Brain microvascular endothelial cell (primary cell): ENCODE data around the gene PTPRD.

Source experiments
- DNase-seq: peaks from one replicate; pipeline ENCODE4 v3.0.0-alpha.2; 2020
- H3K27ac ChIP-seq: fragments of 250-450 bp; sonication (Bioruptor Pico); 2 replicates; pipeline ENCODE4 v1.5.1; 2020; ENCODE audit warnings: mild to moderate bottlenecking, moderate library complexity
- H3K27me3 ChIP-seq: fragments of 250-450 bp; sonication (Bioruptor Pico); replicated peaks from 2 replicates; pipeline ENCODE4 v1.5.1; 2020; ENCODE audit warnings: mild to moderate bottlenecking
- H3K36me3 ChIP-seq: fragments of 250-450 bp; sonication (Bioruptor Pico); replicated peaks from 2 replicates; pipeline ENCODE4 v1.5.1; 2020; ENCODE audit warnings: mild to moderate bottlenecking
- H3K4me3 ChIP-seq: 2 replicates; pipeline ENCODE4 v1.5.1; 2011; ENCODE audit warnings: low read depth, mild to moderate bottlenecking, control low read depth, low read length, moderate library complexity
- in situ Hi-C: cut with HindIII; loops from 2 replicates; pipeline ENCODE4 v1.10.0; 2017; ENCODE audit warnings: low sequenced_read_pairs, low pct_ligation_motif_present
- TF ChIP-seq, protein P1 (sequence below): IDR thresholded peaks from 2 replicates; pipeline ENCODE4 v1.5.1; 2011; ENCODE audit warnings: low read depth, mild to moderate bottlenecking, moderate library complexity, low read length, control low read depth, inconsistent platforms; ENCODE audit errors: missing control alignments

The PTPRD gene

DNA sequence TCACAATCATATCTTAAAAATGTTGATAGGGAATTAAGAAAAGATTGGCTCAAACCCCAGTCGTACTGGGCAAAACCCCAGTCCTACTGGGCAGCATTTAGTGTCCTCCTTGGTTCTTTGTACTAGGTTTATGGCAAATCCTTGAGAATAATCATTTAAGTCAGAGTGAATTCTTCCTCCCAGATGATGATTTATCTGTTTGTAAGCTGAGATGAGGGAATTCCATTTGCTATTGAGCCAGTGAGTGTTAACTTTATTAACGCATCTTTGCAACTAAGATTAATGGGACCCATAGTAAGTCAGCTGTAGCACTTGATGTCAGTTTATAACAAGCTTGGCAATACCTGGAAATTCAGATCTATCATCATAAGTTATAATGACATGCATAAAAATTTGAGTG is 1991.4 kb downstream of the PTPRD start:
- no peak overlapping the region for H3K4me3 ChIP-seq
- TF ChIP-seq, protein P1, sequence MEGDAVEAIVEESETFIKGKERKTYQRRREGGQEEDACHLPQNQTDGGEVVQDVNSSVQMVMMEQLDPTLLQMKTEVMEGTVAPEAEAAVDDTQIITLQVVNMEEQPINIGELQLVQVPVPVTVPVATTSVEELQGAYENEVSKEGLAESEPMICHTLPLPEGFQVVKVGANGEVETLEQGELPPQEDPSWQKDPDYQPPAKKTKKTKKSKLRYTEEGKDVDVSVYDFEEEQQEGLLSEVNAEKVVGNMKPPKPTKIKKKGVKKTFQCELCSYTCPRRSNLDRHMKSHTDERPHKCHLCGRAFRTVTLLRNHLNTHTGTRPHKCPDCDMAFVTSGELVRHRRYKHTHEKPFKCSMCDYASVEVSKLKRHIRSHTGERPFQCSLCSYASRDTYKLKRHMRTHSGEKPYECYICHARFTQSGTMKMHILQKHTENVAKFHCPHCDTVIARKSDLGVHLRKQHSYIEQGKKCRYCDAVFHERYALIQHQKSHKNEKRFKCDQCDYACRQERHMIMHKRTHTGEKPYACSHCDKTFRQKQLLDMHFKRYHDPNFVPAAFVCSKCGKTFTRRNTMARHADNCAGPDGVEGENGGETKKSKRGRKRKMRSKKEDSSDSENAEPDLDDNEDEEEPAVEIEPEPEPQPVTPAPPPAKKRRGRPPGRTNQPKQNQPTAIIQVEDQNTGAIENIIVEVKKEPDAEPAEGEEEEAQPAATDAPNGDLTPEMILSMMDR, result no peak
- H3K27ac ChIP-seq, result no peak overlapping the region
- no peak for DNase-seq
- H3K36me3 ChIP-seq, result no peaks in the 10 kb centered on the region
- H3K27me3 ChIP-seq, result no peaks in the 10 kb centered on the region
- in situ Hi-C loops, result no loop called here

GRCh38 chr9:8616414-8616813 is 1996.4 kb downstream of the PTPRD start:
- H3K36me3 ChIP-seq, result no peaks in the 10 kb centered on the region
- H3K27me3 ChIP-seq, result no peaks in the 10 kb centered on the region
- no peak for DNase-seq
- TF ChIP-seq, protein P1, result no peak
- H3K27ac ChIP-seq, result no peak overlapping the region
- H3K4me3 ChIP-seq, result no peak overlapping the region
- in situ Hi-C loops, result no loop called here

DNA sequence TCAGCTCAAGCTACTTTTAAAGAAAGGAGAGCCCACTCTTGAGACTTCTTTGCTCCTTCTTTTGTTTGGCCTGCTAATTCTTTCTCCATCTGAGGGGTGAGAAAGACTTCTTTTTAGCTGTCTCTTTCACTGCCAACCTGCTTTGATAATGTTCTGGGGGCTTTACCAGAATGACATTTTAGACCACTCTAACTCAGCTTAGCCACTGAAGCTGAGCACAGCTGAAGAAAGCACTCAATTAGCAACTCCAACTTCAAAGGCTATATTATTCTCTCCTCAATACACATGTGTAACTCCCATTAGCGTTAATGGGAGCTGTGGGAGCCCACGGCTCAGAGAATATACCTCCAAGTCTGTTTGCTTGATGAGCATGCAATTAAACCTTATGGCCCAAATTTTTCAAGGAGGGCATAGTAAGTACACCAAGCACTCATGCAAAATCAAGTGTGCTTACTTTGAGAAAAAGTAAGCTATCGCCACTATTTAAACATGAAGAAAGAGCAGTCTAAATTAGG is 1997.8 kb downstream of the PTPRD start:
- TF ChIP-seq, protein P1, result no peak
- Histone ChIP-seq H3K27me3 (no peaks in the 10 kb centered on the region), H3K27ac (no peak overlapping the region), H3K36me3 (no peaks in the 10 kb centered on the region), H3K4me3 (no peak overlapping the region)
- no peak for DNase-seq
- in situ Hi-C loops, result no loop called here

- no peaks in the 10 kb centered on the region for H3K36me3 ChIP-seq
- no peak overlapping the region for H3K4me3 ChIP-seq
- H3K27me3 ChIP-seq, result no peaks in the 10 kb centered on the region
- TF ChIP-seq, protein P1, result no peak
- H3K27ac ChIP-seq, result no peak overlapping the region
- in situ Hi-C loops, result no loop called here
- no peak for DNase-seq
Measured at GRCh38 chr9:8613346-8613825, 1999.4 kb downstream of the PTPRD start.

DNA sequence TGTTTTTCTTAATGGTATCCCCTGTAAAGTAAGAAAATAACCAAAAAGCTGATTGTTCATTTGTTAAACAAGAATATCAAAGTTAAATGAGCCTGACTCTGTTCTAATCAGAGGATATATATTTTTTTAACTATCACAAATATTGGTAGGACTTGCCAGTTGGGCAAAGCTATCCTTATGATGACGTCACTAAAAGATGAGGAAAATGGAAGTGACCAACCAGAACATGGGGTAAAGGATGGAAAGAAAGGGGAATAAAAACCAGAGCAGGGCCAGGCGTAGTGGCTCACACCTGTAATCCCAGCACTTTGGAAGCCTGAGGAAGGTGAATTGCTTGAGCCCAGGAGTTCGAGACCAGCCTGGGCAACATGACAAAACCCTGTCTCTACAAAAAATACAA is 2001.6 kb downstream of the PTPRD start:
- H3K36me3 ChIP-seq, result no peaks in the 10 kb centered on the region
- no peaks in the 10 kb centered on the region for H3K27me3 ChIP-seq
- no peak overlapping the region for H3K27ac ChIP-seq
- H3K4me3 ChIP-seq, result no peak overlapping the region
- TF ChIP-seq, protein P1, result no peak
- in situ Hi-C loops, result no loop called here
- DNase-seq, result no peak

DNA sequence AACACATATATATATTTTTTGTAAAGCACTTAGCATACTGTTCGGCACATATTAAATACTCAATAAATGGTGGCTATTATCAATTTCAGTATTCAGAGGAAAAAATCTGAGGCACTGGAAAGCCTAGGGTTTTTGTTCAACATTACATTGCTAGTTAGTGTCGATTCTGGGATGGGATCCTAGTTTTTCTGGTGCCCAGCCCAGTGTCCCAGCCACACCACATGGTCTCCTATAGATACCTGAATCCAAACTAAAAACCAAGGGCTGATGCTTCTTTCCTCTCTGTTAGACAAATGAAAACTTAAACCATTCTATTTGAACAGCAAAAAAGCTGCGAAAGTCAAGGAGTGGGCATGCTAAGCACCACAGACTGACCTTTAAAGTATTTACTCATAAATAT is 2002.5 kb downstream of the PTPRD start:
- TF ChIP-seq, protein P1, result no peak
- H3K27ac ChIP-seq, result no peak overlapping the region
- H3K4me3 ChIP-seq, result no peak overlapping the region
- DNase-seq, result no peak
- in situ Hi-C loops, result no loop called here
- H3K27me3 ChIP-seq, result no peaks in the 10 kb centered on the region
- no peaks in the 10 kb centered on the region for H3K36me3 ChIP-seq
